GM12891 (cell line): ENCODE measurements around the gene BTF3.

Experiments
- PAX5 ChIP-seq: IDR thresholded peaks from 2 replicates; pipeline ENCODE4 v1.6.1; 2011; ENCODE audit warnings: low read length, moderate library complexity, mild to moderate bottlenecking; ENCODE audit not compliant: insufficient read depth, severe bottlenecking
- POLR2A ChIP-seq: IDR thresholded peaks from 2 replicates; pipeline ENCODE4 v1.6.1; 2011; ENCODE audit warnings: low read depth, low read length, control low read depth
- POLR2AphosphoS5 ChIP-seq: IDR thresholded peaks from 2 replicates; pipeline ENCODE4 v1.6.1; 2011; ENCODE audit warnings: low read depth, low read length, control low read depth
- POU2F2 ChIP-seq: IDR thresholded peaks from 2 replicates; pipeline ENCODE4 v1.6.1; 2011; ENCODE audit warnings: low read depth, mild to moderate bottlenecking, control low read depth, low read length, moderate library complexity
- SPI1 ChIP-seq: IDR thresholded peaks from 2 replicates; pipeline ENCODE4 v1.6.1; 2011; ENCODE audit warnings: low read depth, low read length, control low read depth
- TAF1 ChIP-seq: IDR thresholded peaks from 2 replicates; pipeline ENCODE4 v1.6.1; 2011; ENCODE audit warnings: low read depth, low read length, control low read depth

- TF ChIP-seq POLR2A (no peak), POLR2AphosphoS5 (no peak), TAF1 (no peak), POU2F2 (no peak), SPI1 (no peak), PAX5 (no peak)
Measured at GRCh38 chr5:73525606-73526203, 27.5 kb downstream of the BTF3 start.
